ENCODE measurements around the gene CTNNA1. TPM values are rescaled to one million over a fixed set of nuclear protein-coding genes. Genes with fewer than 3 reads are reported as not detected.
A peak's percentile ranks its signal among the peaks of the same experiment; 100 is the strongest.

Gene CTNNA1
- total and polyA plus RNA-seq, 2 donors (not counting 3 experiments of a cell fraction or from before 2014, with no cell fraction given) = 156 to 394 TPM

- dilution Hi-C loops (cut with MboI; ENCODE audit: extremely low pct_ligation_motif_present, low sequenced_read_pairs) = no loop called here
- peaks cover 85% of the 10 kb centered on the region for H3K79me2 ChIP-seq (ENCODE audit: control insufficient read depth, insufficient read depth, low read length)
Measured at GRCh38 chr5:138844812-138845513, 91.7 kb downstream of the CTNNA1 start.

More at GRCh38 chr5:138844812-138845513, 91.7 kb downstream of the CTNNA1 start:
- Histone ChIP-seq H3K4me1 (ENCODE audit: control insufficient read depth, extremely low read depth, insufficient read depth, low read length) (peaks cover 33% of the 10 kb centered on the region), H3K9ac (replicated peaks; ENCODE audit: extremely low read depth, insufficient read depth, low read length) (peak overlapping the region; percentile 14), H3K4me2 (ENCODE audit: insufficient read depth, low read length) (peak overlapping the region; percentile 78), H3K9me1 (replicated peaks; ENCODE audit: control insufficient read depth, extremely low read depth, insufficient read depth, low read length) (no peaks in the 10 kb centered on the region), H3K27ac (ENCODE audit: insufficient read depth, low read depth, low read length) (peak overlapping the region; percentile 62), H3K4me3 (replicated peaks in 1 of 3; ENCODE audit: insufficient read depth in 1 of 3, low read depth in 1 of 3, low read length in 3 of 3) (no peak overlapping the region), H3K9me3 (replicated peaks; ENCODE audit: control insufficient read depth, insufficient read depth, low read length) (no peaks in the 10 kb centered on the region), H3K27me3 (ENCODE audit: control insufficient read depth in 2 of 2, insufficient read depth in 2 of 2, low read length in 2 of 2) (no peaks in the 10 kb centered on the region), H4K20me1 (replicated peaks; ENCODE audit: control insufficient read depth, extremely low read depth, insufficient read depth, low read length) (peaks cover 22% of the 10 kb centered on the region), H3K36me3 (ENCODE audit: control insufficient read depth in 2 of 2, extremely low read depth in 1 of 2, insufficient read depth in 2 of 2, low read length in 2 of 2) (no peaks in the 10 kb centered on the region), H2AFZ (ENCODE audit: low read depth, low read length) (no peak overlapping the region)
- POLR2A ChIA-PET = interaction anchor here (0.9 kb wide), 1 partner anchor 12 kb away, joined by 3 read pairs; no protein-coding TSS in a partner anchor
- CTCF ChIA-PET = interaction anchor here (0.5 to 2.0 kb wide), 15 partner anchors 9 to 493 kb away, joined by 3 to 11 read pairs (median 3); partner anchors contain the start of genes KDM3B and LRRTM2
- FAIRE-seq (peak; percentile 83), DNase-seq (ENCODE audit: low read depth, low spot score) (peak; percentile 74)
- intact Hi-C loops (cut with micrococcal nuclease) = loop anchor here (5.0 kb wide), 1 partner anchor 57 kb away; no protein-coding TSS in a partner anchor
- TF ChIP-seq CTCF (IDR thresholded peaks at IDR 0.05; ENCODE audit: extremely low read depth in 1 of 2, insufficient read depth in 1 of 2, low read depth in 1 of 2, low read length in 2 of 2) (no peak), GATA2 (IDR thresholded peaks at IDR 0.05; ENCODE audit: insufficient read depth, insufficient read length, low read depth, low read length) (no peak), JUN (IDR thresholded peaks at IDR 0.05; ENCODE audit: borderline replicate concordance, insufficient read depth, insufficient read length, low read depth) (no peak), POLR2AphosphoS5 (IDR thresholded peaks at IDR 0.05; ENCODE audit: insufficient read depth, low read depth, low read length) (peak; percentile 54), FOS (IDR thresholded peaks at IDR 0.05; ENCODE audit: borderline replicate concordance, insufficient read depth, low read length) (peak; percentile 36), MYC (IDR thresholded peaks at IDR 0.05; ENCODE audit: low read depth, low read length) (no peak), EZH2 (IDR thresholded peaks at IDR 0.05; ENCODE audit: borderline replicate concordance, low read depth, low read length, severe bottlenecking) (no peak)
- BruUV-seq (replicated peaks) = no TSS peak

Measured in endothelial cell of umbilical vein (primary cell).